Stimulated activated naive B cell treated with anti-CD40 and anti-IgM and Interleukin-4, amounts not matched to agents 10 μg/mL and 1 μg/mL and 100 μg/mL, for 72 hours (primary cell): Measurements from ENCODE around the gene ARPC5.
A peak's percentile ranks its signal among the peaks of the same experiment; 100 is the strongest.
"Not testable (repeated sequence)": the region's sequence is repeated elsewhere in the genome, so short reads cannot be mapped to it uniquely, and the experiment has no call there.

Experiments used
- ATAC-seq, 2 donors: fragments of 150-1000 bp; cut with Tn5 transposase; replicated peaks; 2 replicates each; pipeline ENCODE4 v1.10.0; 2021; ENCODE audit warnings: moderate library complexity in 1 of 2
- DNase-seq: peaks from one replicate; pipeline ENCODE4 v3.0.0; 2021
- H3K27ac Mint-ChIP-seq: one replicate; pipeline ENCODE4 v1.8.0; 2022; ENCODE audit warnings: mild to moderate bottlenecking, mixed read lengths
- H3K27me3 Mint-ChIP-seq, 2 donors: one replicate each; pipeline ENCODE4 v1.8.0; 2022; ENCODE audit warnings: mixed read lengths in 2 of 2
- H3K36me3 Mint-ChIP-seq, 2 donors: one replicate each; pipeline ENCODE4 v1.8.0; 2022; ENCODE audit warnings: mixed read lengths in 2 of 2, mild to moderate bottlenecking in 1 of 2
- H3K4me1 Mint-ChIP-seq, 2 donors: one replicate each; pipeline ENCODE4 v1.8.0; 2022; ENCODE audit warnings: mixed read lengths in 2 of 2, mild to moderate bottlenecking in 1 of 2
- H3K4me3 Mint-ChIP-seq, 2 donors: one replicate each; pipeline ENCODE4 v1.8.0; 2022; ENCODE audit warnings: mild to moderate bottlenecking in 2 of 2, mixed read lengths in 2 of 2, moderate library complexity in 1 of 2
- H3K9me3 Mint-ChIP-seq, 2 donors: one replicate each; pipeline ENCODE4 v1.8.0; 2022; ENCODE audit warnings: mixed read lengths in 2 of 2, mild to moderate bottlenecking in 1 of 2

Gene ARPC5

GRCh38 chr1:183635606-183636333, at the start of gene ARPC5:
Gene ARPC5 (minus strand): TSS chr1:183635783. CDS start chr1:183635659, 124 bp downstream.
- H3K9me3 Mint-ChIP-seq, result no peaks in the 10 kb centered on the region
- peak within 1 kb of the TSS; percentile 97 to 100 for H3K4me3 Mint-ChIP-seq
- peak within 1 kb of the TSS; percentile 99 for H3K27ac Mint-ChIP-seq
- ATAC-seq, result peak; percentile 91
- peaks cover 12 to 13% of the 10 kb centered on the region in 2 donors for H3K36me3 Mint-ChIP-seq
- peak; percentile 97 for DNase-seq
- H3K27me3 Mint-ChIP-seq, result peaks cover 0 to 6% of the 10 kb centered on the region in 2 donors
- peaks cover 11 to 24% of the 10 kb centered on the region in 2 donors for H3K4me1 Mint-ChIP-seq

- Mint-ChIP-seq H3K27ac (no peak overlapping the region), H3K36me3 (no peaks in the 10 kb centered on the region), H3K4me3 (no peak overlapping the region), H3K27me3 (peaks cover 9 to 13% of the 10 kb centered on the region in 2 donors), H3K9me3 (no peaks in the 10 kb centered on the region), H3K4me1 (peaks cover 7 to 9% of the 10 kb centered on the region in 2 donors)
- DNase-seq (no peak), ATAC-seq (peak; percentile 51 to 57)
Observed at GRCh38 chr1:183685112-183685713, 49.6 kb upstream of the ARPC5 start.

DNA sequence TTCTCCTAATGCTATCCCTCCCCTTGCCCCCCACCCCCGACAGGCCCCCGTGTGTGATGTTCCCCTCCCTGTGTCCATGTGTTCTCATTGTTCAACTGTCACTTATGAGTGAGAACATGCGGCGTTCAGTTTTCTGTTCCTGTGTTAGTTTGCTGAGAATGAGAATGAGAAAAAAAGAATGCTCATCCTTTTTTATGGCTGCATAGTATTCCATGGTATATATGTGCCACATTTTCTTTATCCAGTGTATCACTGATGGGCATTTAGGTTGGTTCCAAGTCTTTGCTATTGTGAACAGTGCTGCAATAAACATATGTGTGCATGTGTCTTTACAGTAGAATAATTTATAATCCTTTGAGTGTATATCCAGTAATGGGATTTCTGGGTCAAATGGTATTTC, 43.8 kb upstream of the ARPC5 start:
- not testable (repeated sequence) for DNase-seq, ATAC-seq, H3K27ac Mint-ChIP-seq, H3K36me3 Mint-ChIP-seq, H3K4me3 Mint-ChIP-seq, H3K4me1 Mint-ChIP-seq, H3K9me3 Mint-ChIP-seq
- H3K27me3 Mint-ChIP-seq, result peaks cover 9 to 26% of the 10 kb centered on the region in 2 donors

DNA sequence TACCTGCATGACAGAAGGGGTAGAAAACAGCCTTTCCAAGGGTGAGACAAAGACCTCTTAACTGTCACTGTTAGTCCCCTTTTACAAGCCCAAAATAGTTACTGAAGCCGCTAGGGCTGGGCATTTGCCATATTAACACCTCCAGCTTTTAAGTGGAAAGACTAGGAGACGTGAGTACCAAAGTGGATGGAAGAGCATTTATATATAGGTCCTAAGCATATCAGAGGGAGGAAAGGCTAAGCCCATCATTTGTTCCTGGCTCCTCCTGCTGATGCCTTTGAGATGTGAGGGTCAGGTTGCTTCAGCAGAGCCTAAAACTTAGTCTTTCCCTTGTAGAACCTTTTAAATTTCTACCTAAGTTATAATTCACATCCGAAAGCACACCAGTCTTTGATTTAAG, 43.2 kb upstream of the ARPC5 start:
- Mint-ChIP-seq H3K27ac (no peak overlapping the region), H3K4me3 (no peak overlapping the region), H3K27me3 (peaks cover 9 to 28% of the 10 kb centered on the region in 2 donors), H3K36me3 (peaks cover 0 to 2% of the 10 kb centered on the region in 2 donors), H3K4me1 (no peaks in the 10 kb centered on the region), H3K9me3 (peaks cover 0 to 2% of the 10 kb centered on the region in 2 donors)
- ATAC-seq (no peak), DNase-seq (no peak)

DNA sequence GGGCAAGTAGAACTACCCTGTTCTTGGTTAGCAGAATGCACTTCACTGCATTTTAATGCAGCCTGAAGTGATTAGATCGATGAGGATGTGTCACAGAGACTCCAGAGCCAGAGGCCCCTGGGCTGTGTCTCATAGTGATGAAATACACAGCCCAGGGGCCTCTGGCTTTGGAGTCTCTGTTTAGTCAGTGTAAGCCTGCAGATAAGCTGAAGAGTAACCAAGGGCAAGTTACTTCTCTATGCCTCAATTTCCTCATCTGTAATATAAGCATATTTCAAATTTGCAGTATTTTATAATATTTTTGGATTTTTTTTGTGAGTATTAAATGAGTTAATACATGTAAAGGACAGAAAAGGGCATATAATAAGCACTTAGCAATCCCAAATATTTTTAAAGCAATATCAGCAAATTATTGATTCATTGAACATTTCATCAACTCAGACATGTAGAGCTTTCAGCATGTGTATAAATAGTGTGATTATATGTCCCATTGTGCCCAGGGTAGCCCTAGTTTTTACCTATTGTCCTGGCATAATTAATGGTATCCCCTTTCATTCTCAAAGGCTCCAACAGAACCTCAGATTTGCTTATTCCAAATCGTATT, 41.1 kb upstream of the ARPC5 start:
- H3K9me3 Mint-ChIP-seq, result peaks cover 0 to 2% of the 10 kb centered on the region in 2 donors
- peaks cover 3 to 19% of the 10 kb centered on the region in 2 donors for H3K27me3 Mint-ChIP-seq
- no peak for ATAC-seq
- H3K4me3 Mint-ChIP-seq, result no peak overlapping the region
- no peak for DNase-seq
- H3K36me3 Mint-ChIP-seq, result peaks cover 2 to 6% of the 10 kb centered on the region in 2 donors
- no peak overlapping the region for H3K27ac Mint-ChIP-seq
- no peaks in the 10 kb centered on the region for H3K4me1 Mint-ChIP-seq

DNA sequence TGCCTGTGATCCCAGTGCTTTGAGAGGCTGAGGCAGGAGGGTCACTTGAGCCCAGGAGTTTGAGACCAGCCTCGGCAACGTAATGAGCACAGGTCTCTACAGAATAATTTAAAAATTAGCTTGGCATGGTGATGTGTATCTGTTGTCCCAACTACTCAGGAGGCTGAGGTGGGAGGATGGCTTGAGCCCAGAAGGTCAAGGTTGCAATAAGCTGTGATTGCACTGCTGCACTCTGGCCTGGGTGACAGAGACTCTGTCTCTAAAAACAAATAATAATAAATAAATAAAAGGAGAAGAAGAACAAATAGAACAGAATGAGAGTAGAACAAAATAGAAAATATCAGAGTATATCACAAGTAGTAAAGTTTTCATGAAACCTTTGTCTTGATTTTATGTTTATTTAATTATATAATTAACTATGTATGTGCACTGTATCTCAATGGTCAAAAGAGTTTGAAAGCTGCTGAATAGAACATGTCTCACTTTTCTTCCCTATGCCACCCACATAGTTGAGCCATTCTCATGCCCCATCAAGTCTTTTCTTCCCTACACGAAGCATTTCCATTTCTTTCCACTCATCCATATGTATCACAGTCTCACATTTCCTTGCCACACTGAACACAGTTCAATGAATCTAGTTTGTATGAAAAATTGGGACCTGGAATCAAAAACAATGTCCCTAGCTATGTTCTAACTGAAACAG, 40.5 kb upstream of the ARPC5 start:
- no peak for DNase-seq
- Mint-ChIP-seq H3K36me3 (peaks cover 2 to 6% of the 10 kb centered on the region in 2 donors), H3K27ac (no peak overlapping the region), H3K4me3 (no peak overlapping the region), H3K4me1 (no peaks in the 10 kb centered on the region), H3K27me3 (peaks cover 3 to 19% of the 10 kb centered on the region in 2 donors), H3K9me3 (peaks cover 0 to 2% of the 10 kb centered on the region in 2 donors)
- no peak for ATAC-seq

DNA sequence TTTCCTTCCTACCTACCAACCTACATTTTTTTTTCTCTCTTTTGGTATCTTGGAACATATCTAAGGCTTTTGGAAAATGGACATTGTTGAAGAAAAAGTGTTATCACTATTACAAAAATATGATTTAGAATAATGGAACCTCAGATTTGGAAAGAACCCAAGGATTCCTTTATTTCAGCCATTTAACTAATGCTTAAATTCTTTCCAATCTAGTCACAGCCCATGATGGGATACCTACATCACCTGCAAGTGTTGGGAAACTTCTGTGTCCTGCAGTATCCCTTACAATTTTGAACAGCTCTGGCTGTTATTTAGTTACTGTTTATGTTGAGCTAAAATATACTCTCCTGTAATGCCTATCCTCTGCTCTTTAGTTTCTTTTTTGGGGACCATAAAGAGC, 39.8 kb upstream of the ARPC5 start:
- H3K4me3 Mint-ChIP-seq, result no peak overlapping the region
- H3K4me1 Mint-ChIP-seq, result no peaks in the 10 kb centered on the region
- ATAC-seq, result no peak
- peaks cover 8 to 19% of the 10 kb centered on the region in 2 donors for H3K27me3 Mint-ChIP-seq
- peaks cover 2 to 12% of the 10 kb centered on the region in 2 donors for H3K36me3 Mint-ChIP-seq
- no peak for DNase-seq
- H3K27ac Mint-ChIP-seq, result no peak overlapping the region
- H3K9me3 Mint-ChIP-seq, result peaks cover 6 to 9% of the 10 kb centered on the region in 2 donors

DNA sequence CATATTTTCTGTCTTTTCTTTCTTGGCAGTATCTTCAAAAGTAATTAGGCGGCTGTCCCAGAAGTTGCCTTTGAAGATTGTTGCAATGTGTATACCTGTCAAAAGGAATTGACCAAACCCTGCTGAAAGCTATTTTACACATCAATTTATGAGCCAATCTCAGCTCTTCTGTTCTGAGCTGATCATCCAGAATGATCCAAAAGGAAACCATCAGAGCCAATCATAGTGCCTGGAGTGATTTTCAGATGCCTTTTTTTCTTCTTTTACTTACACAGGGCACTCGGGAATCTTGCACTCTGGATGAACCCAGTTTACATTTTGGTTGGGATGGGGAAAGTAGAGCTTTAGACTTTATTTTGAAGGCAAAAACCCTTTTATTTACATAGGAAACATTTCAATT, 39.3 kb upstream of the ARPC5 start:
- Mint-ChIP-seq H3K36me3 (peaks cover 0 to 12% of the 10 kb centered on the region in 2 donors), H3K9me3 (peaks cover 6 to 10% of the 10 kb centered on the region in 2 donors), H3K4me1 (no peaks in the 10 kb centered on the region), H3K27ac (no peak overlapping the region), H3K27me3 (peaks cover 8 to 19% of the 10 kb centered on the region in 2 donors), H3K4me3 (no peak overlapping the region)
- DNase-seq (no peak), ATAC-seq (no peak)

- no peaks in the 10 kb centered on the region for H3K4me1 Mint-ChIP-seq
- ATAC-seq, result no peak
- H3K36me3 Mint-ChIP-seq, result peaks cover 0 to 12% of the 10 kb centered on the region in 2 donors
- DNase-seq, result no peak
- H3K4me3 Mint-ChIP-seq, result no peak overlapping the region
- peaks cover 6 to 7% of the 10 kb centered on the region in 2 donors for H3K9me3 Mint-ChIP-seq
- H3K27me3 Mint-ChIP-seq, result peaks cover 8 to 19% of the 10 kb centered on the region in 2 donors
- no peak overlapping the region for H3K27ac Mint-ChIP-seq
Observed at GRCh38 chr1:183674339-183674738, 38.8 kb upstream of the ARPC5 start.

- H3K36me3 Mint-ChIP-seq, result peaks cover 0 to 12% of the 10 kb centered on the region in 2 donors
Observed at GRCh38 chr1:183673605-183674323, 38.2 kb upstream of the ARPC5 start.

DNA sequence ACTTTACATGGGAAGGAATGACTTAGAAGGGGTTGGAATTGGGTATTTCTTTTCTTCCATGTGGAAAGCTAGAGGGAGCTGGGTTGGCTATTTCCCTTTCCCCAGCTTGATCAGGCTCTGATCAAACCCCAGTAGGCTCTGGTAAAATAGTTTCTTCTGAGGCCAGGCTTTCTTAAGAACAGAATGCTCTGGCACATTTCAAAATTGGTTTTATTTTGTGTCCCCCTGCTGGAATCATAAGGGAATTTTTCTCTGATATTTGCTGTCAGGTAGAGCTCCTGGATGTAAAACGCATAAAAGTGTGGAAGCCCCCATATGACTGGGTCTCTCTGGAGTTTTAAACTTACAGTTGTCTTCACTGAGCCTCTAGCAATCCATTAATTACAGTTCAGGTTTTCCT, 34.6 kb upstream of the ARPC5 start:
- Mint-ChIP-seq H3K9me3 (peaks cover 6 to 7% of the 10 kb centered on the region in 2 donors), H3K27ac (no peak overlapping the region), H3K27me3 (peaks cover 5 to 11% of the 10 kb centered on the region in 2 donors), H3K36me3 (peaks cover 0 to 12% of the 10 kb centered on the region in 2 donors), H3K4me3 (no peak overlapping the region), H3K4me1 (no peaks in the 10 kb centered on the region)
- DNase-seq, result no peak
- ATAC-seq, result no peak

More at GRCh38 chr1:183673605-183674323, 38.2 kb upstream of the ARPC5 start:
- H3K27me3 Mint-ChIP-seq, result peaks cover 8 to 19% of the 10 kb centered on the region in 2 donors
- H3K4me1 Mint-ChIP-seq, result no peaks in the 10 kb centered on the region
- H3K4me3 Mint-ChIP-seq, result no peak overlapping the region
- ATAC-seq, result no peak
- no peak for DNase-seq
- H3K27ac Mint-ChIP-seq, result no peak overlapping the region
- peaks cover 6 to 7% of the 10 kb centered on the region in 2 donors for H3K9me3 Mint-ChIP-seq

DNA sequence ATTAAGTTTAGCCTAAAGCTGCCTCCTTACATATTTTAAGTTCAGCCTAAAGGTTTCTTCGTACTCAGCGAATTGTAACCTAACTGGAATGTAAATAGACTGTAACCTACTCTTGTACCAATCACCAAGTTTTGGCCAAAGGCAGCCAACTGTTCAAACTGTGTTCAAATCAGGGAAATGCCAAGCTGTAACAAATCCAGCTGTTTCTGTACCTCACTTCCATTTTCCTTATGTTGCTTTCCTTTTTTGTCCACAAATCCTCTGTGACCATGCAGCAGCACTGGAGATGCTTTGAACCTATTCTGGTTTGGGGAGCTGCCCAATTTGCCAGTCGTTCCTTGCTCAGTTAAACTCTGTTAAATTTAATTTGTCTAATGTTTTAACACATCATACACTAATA, 20.8 kb upstream of the ARPC5 start:
- Mint-ChIP-seq H3K27ac (no peak overlapping the region), H3K36me3 (no peaks in the 10 kb centered on the region), H3K4me1 (peaks cover 2 to 8% of the 10 kb centered on the region in 2 donors), H3K27me3 (peaks cover 6 to 15% of the 10 kb centered on the region in 2 donors), H3K4me3 (no peak overlapping the region), H3K9me3 (no peaks in the 10 kb centered on the region)
- DNase-seq (no peak), ATAC-seq (no peak)

GRCh38 chr1:183655562-183656075, 20.0 kb upstream of the ARPC5 start:
- Mint-ChIP-seq H3K4me3 (no peak overlapping the region), H3K27me3 (peaks cover 7 to 10% of the 10 kb centered on the region in 2 donors), H3K9me3 (no peaks in the 10 kb centered on the region), H3K36me3 (no peaks in the 10 kb centered on the region), H3K27ac (no peak overlapping the region), H3K4me1 (peaks cover 2 to 8% of the 10 kb centered on the region in 2 donors)
- DNase-seq, result peak; percentile 46
- peak; percentile 78 to 89 for ATAC-seq
